ENCODE results near the gene DDAH2.

DDAH2 gene

GRCh38 chr6:31761343-31761742, 32.2 kb upstream of the DDAH2 start:
- FAIRE-seq (no peak), DNase-seq (ENCODE audit: low spot score) (no peak)

- FAIRE-seq (no peak), DNase-seq (ENCODE audit: low spot score) (no peak)
Observed at GRCh38 chr6:31760790-31761189, 31.7 kb upstream of the DDAH2 start.

DNA sequence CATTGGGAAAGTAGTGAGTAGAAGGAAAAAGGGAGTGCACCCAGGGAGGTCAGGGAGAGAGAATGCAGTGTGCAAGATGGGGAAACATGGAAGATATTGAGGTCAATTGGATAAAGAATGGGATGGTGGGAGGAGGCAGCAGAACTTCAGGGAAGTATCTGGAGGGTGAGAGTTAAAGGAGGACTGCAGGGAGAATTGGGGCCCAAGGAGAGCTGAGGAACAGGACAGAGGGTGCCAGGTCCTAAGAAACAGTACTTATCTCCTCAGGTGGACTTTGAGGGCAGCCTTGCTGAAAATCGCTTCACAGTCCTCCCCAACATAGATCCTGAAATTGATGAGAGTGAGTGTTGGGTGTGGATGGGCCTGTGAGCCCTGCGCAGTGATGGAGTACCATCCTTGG, 29.2 kb upstream of the DDAH2 start:
- no peak for FAIRE-seq
- no peak for DNase-seq (ENCODE audit: low spot score)

DNA sequence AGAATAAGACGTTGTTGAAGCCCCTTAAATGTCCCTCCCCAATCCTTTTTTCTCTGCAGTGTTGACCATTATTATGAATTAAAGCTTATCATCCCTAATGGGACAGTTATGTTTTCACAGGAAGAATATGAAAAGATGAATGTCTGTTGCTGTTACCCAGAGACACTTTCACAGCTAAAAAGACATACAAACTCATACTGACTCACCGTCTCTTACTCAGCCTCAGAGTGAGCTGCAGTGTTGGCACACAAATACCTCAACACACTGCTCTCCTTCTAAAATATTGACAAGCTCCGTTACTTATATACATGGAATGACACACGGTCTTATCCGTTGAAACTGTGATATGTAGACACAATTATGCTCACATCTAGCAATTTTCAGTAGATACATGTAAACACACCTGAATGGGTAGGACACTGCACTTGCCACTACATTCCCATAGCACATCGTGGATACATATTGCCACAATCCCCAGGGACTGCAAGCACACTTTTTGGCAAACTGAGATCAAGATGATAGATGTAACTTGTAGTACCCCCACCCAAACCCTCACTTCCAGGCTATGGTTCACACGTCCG, 23.7 kb upstream of the DDAH2 start:
- DNase-seq (ENCODE audit: low spot score): no peak
- FAIRE-seq: no peak

DNA sequence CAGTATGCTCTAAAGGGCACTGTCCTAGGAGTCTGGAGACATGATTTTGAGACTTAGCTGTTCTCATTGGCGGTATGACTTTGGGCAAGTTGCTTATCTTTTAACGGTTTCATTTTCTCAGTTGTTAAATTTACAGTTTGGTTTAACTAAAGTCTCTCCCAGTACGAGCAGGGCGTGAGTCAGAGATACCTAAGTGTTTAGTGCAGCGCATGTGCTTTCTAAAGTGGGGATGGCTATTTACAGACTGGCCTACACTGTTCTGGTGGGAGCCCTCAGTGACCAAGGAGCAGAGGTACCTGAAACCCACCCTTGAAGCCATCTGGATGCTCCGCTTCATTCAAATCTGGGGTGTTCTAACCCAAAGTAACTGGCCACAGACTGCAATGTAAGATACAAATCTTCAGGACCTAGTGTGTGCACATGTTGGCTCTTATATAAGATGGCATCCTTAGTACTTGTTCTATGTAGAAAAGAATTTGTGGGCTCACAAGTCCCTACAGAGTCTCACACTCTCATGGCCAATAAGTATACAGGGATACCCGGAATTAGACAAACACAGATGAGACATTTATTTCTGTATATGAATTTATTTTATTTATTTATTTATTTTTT, 21.4 kb upstream of the DDAH2 start:
- no peak for FAIRE-seq
- DNase-seq (ENCODE audit: low spot score): no peak

GRCh38 chr6:31749301-31750036, 20.4 kb upstream of the DDAH2 start:
- no peak for DNase-seq (ENCODE audit: low spot score)
- FAIRE-seq: no peak

DNA sequence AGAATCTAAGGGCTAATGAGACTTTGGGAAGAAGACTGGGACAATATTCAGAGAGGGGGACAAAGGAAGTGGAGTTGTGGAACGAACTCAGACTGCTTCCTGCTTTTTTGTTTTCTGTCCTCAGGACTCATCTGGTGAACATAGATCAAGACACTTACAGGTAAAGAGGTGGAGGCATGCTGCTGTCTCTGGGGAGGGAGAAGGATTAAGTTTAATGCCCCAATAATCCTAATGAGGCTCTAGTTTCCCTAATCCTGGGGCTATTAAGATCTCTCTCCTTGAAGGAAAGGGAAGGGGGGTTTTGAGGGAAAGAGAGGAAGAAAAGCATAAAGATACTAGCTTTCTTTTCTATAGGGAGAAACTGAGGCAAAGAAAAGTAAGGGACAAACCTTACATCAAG, 15.3 kb upstream of the DDAH2 start:
- DNase-seq (ENCODE audit: low spot score) (no peak), FAIRE-seq (no peak)

DNA sequence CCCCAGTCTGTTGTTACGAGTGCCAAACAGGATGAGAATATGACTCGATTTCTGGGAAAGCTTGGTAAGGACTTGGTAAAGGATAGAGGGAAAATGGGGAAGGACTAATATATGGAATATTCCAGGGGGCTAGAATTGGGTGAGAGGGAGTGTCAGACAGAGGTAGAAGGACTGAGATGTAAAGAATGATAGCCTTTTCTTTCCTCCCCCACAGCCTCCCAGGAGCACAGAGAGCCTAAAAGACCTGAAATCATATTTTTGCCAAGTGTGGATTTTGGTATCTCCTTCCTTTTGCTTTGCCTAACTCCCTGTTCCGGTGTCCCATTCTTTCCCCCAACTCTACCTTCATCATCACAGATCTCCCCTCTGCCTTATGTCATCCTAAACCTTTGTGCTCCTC, 13.8 kb upstream of the DDAH2 start:
- DNase-seq (ENCODE audit: low spot score): no peak
- FAIRE-seq: no peak

- DNase-seq (ENCODE audit: low spot score) (no peak), FAIRE-seq (no peak)
Observed at GRCh38 chr6:31741815-31742214, 12.7 kb upstream of the DDAH2 start.

- DNase-seq (ENCODE audit: low spot score): peak; percentile 27
- no peak for FAIRE-seq
Observed at GRCh38 chr6:31740397-31741223, 11.5 kb upstream of the DDAH2 start.

- FAIRE-seq (no peak), DNase-seq (ENCODE audit: low spot score) (peak; percentile 98)
Observed at GRCh38 chr6:31739639-31740396, 10.7 kb upstream of the DDAH2 start, which contains the start of gene MSH5. Gene MSH5 (plus strand): TSS chr6:31740005. CDS start chr6:31740467, 462 bp downstream.

DNA sequence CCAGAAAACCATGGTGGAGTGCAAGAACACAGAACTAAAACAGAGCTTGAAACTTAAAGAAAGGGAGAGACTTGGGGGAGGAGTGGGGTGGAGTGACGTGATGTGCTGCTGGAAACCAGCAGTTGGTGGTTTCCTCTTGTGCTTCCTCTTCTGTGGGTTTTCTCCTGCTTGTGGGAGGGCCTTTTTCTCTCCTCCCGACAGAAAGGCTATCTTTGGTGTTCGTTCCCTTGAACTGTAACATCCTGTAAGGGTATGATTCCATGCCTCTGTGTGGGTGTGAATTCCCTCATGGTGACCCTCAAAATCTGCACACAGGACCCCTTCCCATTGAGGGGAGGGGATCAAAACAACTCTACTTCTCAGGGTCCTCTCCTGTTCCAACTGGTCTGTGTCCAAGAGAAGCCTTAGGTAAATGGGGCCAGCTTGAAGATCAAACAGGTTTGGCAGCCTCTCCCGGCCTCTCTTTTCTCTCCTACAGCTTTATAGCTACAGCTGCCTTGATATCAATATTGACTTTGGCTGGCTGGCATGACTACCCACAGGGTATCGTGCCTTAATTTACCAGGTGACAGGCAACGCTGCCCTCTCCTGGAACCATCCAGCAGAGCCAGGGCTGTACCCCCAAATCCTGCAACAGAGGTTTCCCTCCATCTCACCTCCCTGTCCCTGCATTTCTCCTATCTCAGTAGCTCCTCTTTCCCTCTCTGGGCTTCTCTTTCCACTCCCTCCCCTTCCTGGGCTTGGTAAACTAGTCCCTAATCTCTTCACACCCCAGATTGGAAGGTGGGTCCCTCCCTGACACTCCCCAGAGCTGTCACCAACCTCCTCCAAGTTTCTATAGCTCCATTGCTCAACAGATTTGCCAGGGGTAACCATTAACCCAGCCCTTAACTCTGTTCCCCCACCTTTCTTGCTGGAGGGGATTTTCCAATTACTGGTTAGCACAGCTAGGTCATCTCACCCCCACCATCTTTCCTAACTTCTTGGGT, 9.2 kb upstream of the DDAH2 start:
- DNase-seq (ENCODE audit: low spot score) (peak; percentile 27), FAIRE-seq (no peak)

DNA sequence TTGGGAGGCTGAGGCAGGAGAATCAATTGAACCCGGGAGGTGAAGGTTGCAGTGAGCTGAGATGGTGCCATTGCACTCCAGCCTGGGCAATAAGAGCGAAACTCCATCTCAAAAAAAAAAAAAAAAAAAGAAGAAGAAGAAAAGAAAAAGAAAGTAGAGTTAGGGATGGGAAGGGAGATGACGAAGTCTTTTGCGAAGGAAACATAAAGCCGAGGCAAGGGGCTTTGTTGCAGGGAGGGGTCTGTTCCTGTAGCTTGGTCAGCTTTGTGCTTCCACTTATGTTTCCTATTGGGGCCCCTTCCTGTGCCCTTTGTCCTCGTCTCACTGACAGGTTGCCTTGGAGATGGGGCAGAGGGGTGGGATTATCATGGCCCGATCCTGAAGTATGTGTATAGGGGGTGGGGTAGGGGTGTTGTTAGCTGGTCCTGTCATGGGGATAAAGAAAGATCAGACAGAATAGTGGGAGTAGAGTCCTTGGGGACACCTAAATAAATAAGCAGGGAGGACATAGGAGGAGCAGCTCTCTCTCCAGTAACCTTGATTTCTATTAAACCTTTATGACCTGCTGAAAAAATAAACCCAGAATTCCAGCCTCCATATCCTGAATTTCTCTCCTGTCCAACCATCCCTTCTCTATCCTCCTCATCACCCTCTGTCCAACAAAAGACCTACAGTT, 8.4 kb upstream of the DDAH2 start:
- no peak for DNase-seq (ENCODE audit: low spot score)
- no peak for FAIRE-seq

DNA sequence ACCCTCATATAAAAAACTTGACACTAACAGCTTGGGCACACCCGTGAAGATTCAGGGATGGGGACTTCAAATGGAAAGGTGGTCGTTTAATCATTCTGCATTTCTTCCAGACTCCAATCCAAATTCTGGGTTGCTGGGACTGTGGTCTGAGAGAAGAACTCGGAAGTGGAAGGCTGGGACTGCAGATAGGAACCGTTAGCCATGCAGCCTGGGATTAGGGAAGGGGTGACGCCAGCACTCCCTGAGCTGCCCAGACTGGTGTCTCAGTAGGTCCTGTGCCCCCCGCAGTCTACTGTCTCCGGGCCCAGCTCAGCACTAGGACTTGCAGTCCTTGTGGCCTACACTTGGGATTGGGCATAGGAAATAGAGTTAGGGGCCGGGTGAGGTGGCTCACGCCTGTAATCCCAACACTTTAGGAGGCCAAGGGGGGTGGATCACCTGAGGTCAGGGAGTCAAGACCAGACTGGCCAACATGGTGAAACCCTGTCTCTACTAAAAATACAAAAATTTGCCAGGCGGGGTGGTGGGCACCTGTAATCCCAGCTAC, 7.7 kb upstream of the DDAH2 start:
- DNase-seq (ENCODE audit: low spot score) (no peak), FAIRE-seq (no peak)

GRCh38 chr6:31736021-31736767, 7.1 kb upstream of the DDAH2 start, which contains the start of gene CLIC1:
Gene CLIC1 (minus strand): TSS chr6:31736530. CDS start chr6:31736300, 230 bp downstream.
- FAIRE-seq (no peak), DNase-seq (ENCODE audit: low spot score) (peak; percentile 90)

GRCh38 chr6:31734821-31735406, 5.8 kb upstream of the DDAH2 start:
- no peak for FAIRE-seq
- DNase-seq (ENCODE audit: low spot score): peak; percentile 82

- FAIRE-seq (no peak), DNase-seq (ENCODE audit: low spot score) (no peak)
Observed at GRCh38 chr6:31734247-31734820, 5.2 kb upstream of the DDAH2 start.

Data from urothelium cell line (cell line).